Measurements from ENCODE around the gene UNC13B. TPM values are rescaled to one million over a fixed set of nuclear protein-coding genes. Genes with fewer than 3 reads are reported as not detected.

UNC13B gene
- total and polyA plus RNA-seq, 2 donors (not counting 1 experiment from before 2014, with no cell fraction given) = 0.19 to 0.25 TPM

DNA sequence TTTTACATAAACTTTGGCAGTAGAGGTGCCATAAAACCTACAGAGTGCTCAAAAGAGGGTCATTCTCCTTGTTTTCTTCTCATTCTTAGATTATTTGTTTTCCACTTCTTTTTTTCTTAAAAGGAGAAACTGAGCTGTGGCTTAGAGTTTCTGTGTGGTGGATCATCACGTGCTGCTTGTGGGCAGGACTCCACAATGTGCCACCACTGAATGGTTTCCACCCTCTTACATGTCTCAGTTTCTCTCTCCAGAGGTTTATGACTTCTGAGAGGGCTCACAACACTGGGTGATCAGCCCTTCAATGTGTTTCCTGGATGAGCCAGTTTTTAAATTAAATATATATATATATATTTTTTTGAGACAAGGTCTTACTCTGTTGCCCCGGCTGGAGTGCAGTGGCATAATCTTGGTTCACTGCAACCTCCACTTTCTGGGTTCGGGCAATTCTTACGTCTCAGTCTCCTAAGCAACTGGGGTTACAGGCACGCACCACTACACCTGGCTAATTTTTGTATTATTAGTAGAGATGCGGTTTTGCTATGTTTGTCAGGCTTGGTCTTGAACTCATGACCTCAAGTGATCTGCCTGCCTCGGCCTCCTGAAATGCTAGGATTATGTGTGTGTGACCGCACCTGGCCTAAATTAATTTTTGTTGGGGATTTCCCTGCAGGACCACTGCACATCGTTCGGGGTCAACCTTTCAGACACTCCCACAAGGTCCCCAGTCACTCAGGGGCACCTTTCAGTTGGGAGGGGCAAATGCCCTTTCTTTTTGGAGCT, 3.1 kb upstream of the UNC13B start:
- ATAC-seq (ENCODE audit: low read depth) (no peak), DNase-seq (no peak)
- POLR2A ChIA-PET = no interaction called here

More for the DNA sequence above, 3.1 kb upstream of the UNC13B start:
- peaks cover 6% of the 10 kb centered on the region for H3K27me3 Mint-ChIP-seq
- intact Hi-C loops (cut with micrococcal nuclease) = no loop called here
- H2AFZ ChIP-seq (ENCODE audit: insufficient read depth, low read depth, low read length, poor library complexity, severe bottlenecking) = no peak overlapping the region
- H3K27ac Mint-ChIP-seq = no peak overlapping the region
- TF ChIP-seq EZH2 (IDR thresholded peaks at IDR 0.05; ENCODE audit: borderline replicate concordance, insufficient read depth, low read depth, low read length, poor library complexity, severe bottlenecking) = no peak
- TF ChIP-seq, protein P1, sequence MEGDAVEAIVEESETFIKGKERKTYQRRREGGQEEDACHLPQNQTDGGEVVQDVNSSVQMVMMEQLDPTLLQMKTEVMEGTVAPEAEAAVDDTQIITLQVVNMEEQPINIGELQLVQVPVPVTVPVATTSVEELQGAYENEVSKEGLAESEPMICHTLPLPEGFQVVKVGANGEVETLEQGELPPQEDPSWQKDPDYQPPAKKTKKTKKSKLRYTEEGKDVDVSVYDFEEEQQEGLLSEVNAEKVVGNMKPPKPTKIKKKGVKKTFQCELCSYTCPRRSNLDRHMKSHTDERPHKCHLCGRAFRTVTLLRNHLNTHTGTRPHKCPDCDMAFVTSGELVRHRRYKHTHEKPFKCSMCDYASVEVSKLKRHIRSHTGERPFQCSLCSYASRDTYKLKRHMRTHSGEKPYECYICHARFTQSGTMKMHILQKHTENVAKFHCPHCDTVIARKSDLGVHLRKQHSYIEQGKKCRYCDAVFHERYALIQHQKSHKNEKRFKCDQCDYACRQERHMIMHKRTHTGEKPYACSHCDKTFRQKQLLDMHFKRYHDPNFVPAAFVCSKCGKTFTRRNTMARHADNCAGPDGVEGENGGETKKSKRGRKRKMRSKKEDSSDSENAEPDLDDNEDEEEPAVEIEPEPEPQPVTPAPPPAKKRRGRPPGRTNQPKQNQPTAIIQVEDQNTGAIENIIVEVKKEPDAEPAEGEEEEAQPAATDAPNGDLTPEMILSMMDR (IDR thresholded peaks at IDR 0.05) = no peak
- H3K27ac ChIP-seq (ENCODE audit: low read length in 2 of 2) = no peak overlapping the region
- H3K4me3 ChIP-seq (ENCODE audit: control extremely low read depth in 1 of 5, extremely low read depth in 1 of 5, insufficient read depth in 1 of 5, low read depth in 2 of 5, low read length in 4 of 5) = no peak overlapping the region
- CTCF ChIA-PET = interaction anchor here (0.6 to 0.7 kb wide), 3 partner anchors 9 to 34 kb away, joined by 3 to 4 read pairs (median 3); no protein-coding TSS in a partner anchor
- peaks cover 28% of the 10 kb centered on the region for H3K4me1 Mint-ChIP-seq
- H3K27me3 ChIP-seq (replicated peaks in 1 of 4; ENCODE audit: control extremely low read depth in 1 of 4, control insufficient read depth in 3 of 4, insufficient read depth in 4 of 4, low read length in 3 of 4) = peaks cover 0 to 12% (median 4%) of the 10 kb centered on the region in 4 experiments
- H3K36me3 ChIP-seq (replicated peaks in 1 of 2; ENCODE audit: control extremely low read depth in 1 of 2, control insufficient read depth in 1 of 2, extremely low read depth in 1 of 2, insufficient read depth in 2 of 2, low read length in 1 of 2) = no peaks in the 10 kb centered on the region
- peak overlapping the region; percentile 19 for H3K4me2 ChIP-seq (replicated peaks; ENCODE audit: low read depth, low read length, poor library complexity, severe bottlenecking)
- no peaks in the 10 kb centered on the region for H3K79me2 ChIP-seq (ENCODE audit: control insufficient read depth, insufficient read depth, low read length)
- H3K4me1 ChIP-seq (ENCODE audit: control insufficient read depth in 2 of 2, insufficient read depth in 2 of 2, low read length in 2 of 2) = peaks cover 16 to 30% of the 10 kb centered on the region in 2 donors
- 70% methylated on average over 2 of the region's 10 CpGs for WGBS (ENCODE audit: insufficient coverage)
- H3K9me3 Mint-ChIP-seq (ENCODE audit: insufficient read depth) = no peaks in the 10 kb centered on the region
- no peaks in the 10 kb centered on the region for H4K20me1 ChIP-seq (ENCODE audit: control insufficient read depth, insufficient read depth, low read length, poor library complexity, severe bottlenecking)
- H3K4me3 Mint-ChIP-seq = no peak overlapping the region
- H3K9ac ChIP-seq (ENCODE audit: low read length) = no peak overlapping the region
- peaks cover 0 to 6% (median 0%) of the 10 kb centered on the region in 3 donors for H3K9me3 ChIP-seq (ENCODE audit: control extremely low read depth in 1 of 3, control insufficient read depth in 2 of 3, insufficient read depth in 1 of 3, low read length in 2 of 3)

Data from B cell (primary cell).